Measurements from ENCODE around the gene CAPN9.
"Not testable (repeated sequence)": the region's sequence is repeated elsewhere in the genome, so short reads cannot be mapped to it uniquely, and the experiment has no call there.

The CAPN9 gene, protein sequence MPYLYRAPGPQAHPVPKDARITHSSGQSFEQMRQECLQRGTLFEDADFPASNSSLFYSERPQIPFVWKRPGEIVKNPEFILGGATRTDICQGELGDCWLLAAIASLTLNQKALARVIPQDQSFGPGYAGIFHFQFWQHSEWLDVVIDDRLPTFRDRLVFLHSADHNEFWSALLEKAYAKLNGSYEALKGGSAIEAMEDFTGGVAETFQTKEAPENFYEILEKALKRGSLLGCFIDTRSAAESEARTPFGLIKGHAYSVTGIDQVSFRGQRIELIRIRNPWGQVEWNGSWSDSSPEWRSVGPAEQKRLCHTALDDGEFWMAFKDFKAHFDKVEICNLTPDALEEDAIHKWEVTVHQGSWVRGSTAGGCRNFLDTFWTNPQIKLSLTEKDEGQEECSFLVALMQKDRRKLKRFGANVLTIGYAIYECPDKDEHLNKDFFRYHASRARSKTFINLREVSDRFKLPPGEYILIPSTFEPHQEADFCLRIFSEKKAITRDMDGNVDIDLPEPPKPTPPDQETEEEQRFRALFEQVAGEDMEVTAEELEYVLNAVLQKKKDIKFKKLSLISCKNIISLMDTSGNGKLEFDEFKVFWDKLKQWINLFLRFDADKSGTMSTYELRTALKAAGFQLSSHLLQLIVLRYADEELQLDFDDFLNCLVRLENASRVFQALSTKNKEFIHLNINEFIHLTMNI

DNA sequence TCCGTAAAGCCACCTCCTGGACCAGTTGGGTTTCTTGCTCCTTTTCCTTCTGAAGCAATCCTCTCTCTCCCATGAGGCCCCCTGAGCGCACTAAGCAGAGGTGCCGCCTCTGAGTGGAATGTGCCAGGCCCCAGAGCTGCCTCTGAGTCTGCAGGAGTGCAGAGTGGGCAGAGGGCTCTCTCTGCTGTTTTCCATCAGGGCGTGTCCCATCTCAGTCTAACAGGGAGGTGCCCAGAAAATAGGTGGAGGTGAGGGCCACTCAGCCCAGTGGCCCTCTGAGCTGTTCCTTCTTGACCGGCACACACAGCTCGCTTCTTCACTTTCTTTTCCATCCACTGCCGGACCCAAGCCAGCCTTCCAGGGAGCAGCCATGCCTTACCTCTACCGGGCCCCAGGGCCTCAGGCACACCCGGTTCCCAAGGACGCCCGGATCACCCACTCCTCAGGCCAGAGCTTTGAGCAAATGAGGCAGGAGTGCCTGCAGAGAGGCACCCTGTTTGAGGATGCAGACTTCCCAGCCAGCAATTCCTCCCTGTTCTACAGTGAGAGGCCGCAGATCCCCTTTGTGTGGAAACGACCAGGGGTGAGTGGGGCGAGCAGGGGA is at the start of gene CAPN9:
Gene CAPN9, plus strand, starts transcription at position 262 of the 604 bp plus-strand sequence. Its CDS starts 109 bp downstream, at position 371.
- no peak for DNase-seq

DNA sequence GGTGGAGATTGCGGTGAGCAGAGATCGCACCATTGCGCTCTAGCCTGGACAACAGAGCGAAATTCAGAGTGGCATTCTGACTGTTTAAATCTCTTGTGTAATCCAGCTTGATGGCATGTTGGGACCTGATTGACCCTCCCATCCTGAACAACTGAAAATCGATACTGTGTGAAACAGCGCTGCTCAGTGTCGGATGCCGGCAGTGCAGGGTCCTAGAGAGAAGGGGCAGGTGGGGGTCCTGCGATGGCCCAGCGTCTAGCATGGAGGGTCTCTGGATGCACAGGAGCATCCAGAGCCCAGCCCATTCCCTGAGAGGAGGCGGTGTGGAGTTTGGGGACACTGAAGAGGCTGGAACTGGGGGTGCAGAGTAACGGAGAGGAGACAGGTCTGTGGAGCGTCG is 49.1 kb upstream of the CAPN9 start:
- DNase-seq: no peak

- not testable (repeated sequence) for DNase-seq
Measured at GRCh38 chr1:230698964-230699363, 48.2 kb upstream of the CAPN9 start.

DNA sequence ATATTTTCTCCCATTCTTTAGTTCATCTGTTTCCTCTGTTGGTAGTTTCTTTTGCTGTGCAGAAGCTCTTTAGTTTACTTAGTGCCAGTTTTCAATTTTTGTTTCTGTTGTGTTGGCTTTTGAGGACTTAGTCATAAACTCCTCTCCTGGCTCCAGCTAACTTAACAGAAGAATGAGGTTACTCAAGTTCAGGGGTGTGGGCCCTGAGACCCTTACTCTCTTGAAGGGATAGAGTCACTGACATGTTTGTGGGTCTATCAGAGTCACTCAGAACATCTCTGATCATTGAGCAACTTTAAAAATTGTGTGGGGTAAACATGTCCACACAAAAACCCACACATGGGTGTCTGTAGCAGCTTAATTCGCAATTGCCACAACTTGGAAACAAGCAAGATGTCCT is 47.5 kb upstream of the CAPN9 start:
- DNase-seq: no peak

- no peak for DNase-seq
Measured at GRCh38 chr1:230700132-230700531, 47.1 kb upstream of the CAPN9 start.

- DNase-seq: no peak
Measured at GRCh38 chr1:230701434-230701833, 45.8 kb upstream of the CAPN9 start.

- no peak for DNase-seq
Measured at GRCh38 chr1:230701895-230702768, 45.1 kb upstream of the CAPN9 start.

- no peak for DNase-seq
Measured at GRCh38 chr1:230702934-230703678, 44.1 kb upstream of the CAPN9 start.

DNA sequence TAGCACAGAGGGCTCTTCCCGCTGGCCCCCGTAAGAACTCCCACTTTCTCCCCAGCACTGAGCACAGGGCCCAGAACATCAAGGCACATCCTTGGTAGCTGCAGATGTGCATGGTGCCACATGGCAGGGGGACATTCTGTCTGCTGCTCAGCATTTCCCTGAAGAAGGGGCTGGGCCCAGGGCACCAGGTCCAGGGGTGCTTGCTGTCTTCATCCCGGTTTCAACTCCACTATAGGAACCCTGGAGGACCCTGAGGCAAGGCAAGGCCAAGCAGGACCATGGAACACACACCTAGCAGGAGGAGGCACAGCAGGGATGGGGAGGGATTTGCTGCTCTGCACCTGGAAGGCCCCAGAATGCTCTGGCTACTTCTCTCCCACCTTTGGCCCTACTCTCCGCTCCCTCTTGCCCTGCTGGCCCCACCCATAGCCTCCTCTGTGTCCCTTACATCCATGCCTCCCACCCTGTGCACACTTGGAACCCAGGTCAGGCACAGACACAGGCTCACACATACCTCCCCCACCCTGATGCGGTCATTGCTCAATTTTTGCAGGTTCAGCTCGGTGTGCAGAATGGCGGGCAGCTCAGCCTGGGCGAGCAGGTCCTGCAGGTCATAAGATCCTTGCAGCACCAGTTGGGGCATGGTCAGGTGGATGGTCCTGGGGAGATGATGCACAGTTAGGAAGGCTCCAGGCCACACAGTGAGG is 43.4 kb upstream of the CAPN9 start:
- no peak for DNase-seq

- DNase-seq: no peak
Measured at GRCh38 chr1:230704830-230705229, 42.4 kb upstream of the CAPN9 start.

- no peak for DNase-seq
Measured at GRCh38 chr1:230705289-230706019, 41.7 kb upstream of the CAPN9 start.

DNA sequence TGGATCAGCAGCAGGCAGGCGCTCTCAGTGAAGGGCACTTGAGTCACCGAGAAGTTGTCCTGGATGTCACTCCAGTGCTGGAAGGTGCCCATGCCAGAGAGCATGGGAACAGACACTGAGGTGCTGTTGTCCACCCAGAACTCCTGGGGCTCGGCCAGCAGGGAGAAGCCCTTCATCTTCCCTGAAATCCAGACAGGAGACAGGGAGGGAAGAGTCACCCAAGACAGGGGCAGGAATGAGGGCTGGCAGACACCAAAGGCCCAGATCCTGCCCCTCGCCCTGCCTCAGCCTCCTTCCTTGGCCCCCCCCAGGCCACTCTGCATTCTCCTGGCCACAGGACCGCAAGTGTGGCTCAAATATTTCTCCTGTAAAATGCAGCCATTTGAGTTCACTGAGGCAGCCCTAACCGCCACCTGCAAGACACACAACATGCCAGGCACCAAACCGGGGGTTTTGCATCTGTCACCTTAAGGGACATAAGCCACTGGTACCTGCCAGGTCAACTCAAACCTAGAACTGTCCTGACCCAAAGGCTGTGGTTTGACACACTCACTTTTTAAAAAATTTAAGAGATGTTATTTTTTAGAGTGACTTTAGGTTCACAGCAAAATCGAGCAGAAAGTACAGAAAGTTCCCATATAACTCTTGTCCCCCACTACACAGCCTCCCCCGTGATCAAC is 41.0 kb upstream of the CAPN9 start:
- DNase-seq: no peak

- no peak for DNase-seq
Measured at GRCh38 chr1:230706887-230707731, 40.1 kb upstream of the CAPN9 start.

GRCh38 chr1:230707732-230708630 is 39.2 kb upstream of the CAPN9 start:
- DNase-seq: no peak

DNA sequence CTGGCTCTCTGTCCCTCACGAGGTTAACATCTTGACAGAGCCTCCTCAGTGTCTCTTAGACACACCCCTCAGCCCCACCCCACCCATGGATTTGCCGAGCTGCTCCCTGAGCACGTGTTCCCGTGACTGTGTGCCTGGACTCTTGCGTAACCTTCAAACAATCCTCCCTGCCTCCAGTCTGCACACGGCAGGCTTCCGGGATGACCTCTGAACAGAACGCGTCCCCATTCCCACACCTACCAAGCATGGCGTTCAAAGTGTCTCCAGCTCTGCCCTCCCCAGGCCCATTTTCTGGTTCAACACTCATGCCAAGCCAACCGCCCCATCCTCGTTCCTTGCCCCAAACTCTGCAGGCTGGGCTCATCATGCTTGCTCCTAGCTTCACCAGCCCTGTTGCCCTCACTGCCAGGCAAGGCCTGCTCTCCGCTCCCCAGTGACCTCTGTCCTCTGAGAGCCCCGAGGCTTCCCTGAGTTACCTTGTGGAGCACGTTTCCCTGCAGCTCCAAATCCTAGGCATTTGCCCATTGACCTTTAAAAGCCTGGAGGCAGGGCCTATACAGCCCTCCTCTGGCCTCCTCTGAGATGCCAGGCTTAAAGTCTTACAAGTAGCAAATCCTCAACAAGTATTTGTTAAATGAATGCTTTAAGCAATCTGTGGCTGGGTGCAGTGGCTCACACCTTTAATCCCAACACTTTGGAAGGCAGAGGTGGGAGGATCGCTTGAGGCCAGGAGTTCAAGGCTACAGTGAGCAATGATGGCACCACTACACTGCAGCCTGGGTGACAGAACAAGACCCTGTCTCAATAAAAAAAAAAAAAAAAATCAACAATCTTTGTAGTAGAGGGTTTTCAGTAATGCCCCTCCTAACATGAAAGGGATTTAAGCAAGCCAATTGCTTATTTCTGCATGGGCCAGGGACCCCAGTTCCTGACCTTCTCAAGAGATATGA is 38.3 kb upstream of the CAPN9 start:
- no peak for DNase-seq

- DNase-seq: no peak
Measured at GRCh38 chr1:230709619-230710542, 37.3 kb upstream of the CAPN9 start.

Measured in GF-D8 (cell line).